ENCODE data around the gene UCHL3.
A peak's percentile ranks its signal among the peaks of the same experiment; 100 is the strongest.
"Not testable (repeated sequence)": the region's sequence is repeated elsewhere in the genome, so short reads cannot be mapped to it uniquely, and the experiment has no call there.

UCHL3 gene

DNA sequence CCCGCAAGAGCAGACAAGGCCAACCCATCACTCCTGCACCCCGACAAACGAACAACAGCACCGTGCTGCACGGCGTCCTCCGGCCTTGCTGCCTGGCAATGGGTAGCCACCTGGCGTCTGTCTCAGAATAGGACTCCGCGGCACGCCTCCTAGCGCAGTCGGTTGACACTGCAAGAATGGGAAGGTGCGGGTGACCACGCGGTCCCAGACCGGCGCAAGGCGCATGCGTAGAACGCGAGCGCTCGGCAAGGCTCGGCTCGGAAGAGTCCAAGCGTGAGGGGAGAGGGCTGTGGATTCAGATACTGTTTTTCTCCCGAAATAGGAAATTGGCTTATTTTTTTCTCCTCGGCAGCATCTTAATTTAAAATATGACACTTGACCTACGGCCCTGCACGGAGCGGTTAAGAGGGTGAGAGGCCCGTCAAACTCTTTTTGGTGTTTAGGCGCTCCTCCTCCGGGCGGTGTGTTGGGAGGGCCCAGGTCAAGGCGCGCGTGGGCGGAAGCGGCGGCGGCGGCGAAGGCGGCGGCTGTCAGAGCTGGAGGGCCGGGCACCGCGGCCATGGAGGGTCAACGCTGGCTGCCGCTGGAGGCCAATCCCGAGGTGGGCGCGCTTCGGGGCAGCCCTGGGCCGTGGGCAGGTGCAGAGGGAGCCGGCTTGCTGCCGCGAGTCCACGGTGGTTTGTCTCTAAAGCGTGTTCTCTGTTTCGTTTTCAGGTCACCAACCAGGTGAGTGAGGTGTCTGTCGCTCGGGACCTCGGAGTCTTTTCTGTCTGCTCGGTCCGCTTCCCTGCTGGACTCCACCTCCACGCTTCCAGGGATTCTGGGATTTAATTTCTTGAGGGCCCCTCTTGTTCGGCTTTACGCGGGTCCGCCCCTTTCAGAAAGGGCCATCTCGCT lies at the start of gene UCHL3:
Gene UCHL3 (plus strand): TSS at position 530 of the 897 bp plus-strand sequence. CDS start 30 bp downstream, at position 560.
- DNase-seq, result peak; percentile 78

DNA sequence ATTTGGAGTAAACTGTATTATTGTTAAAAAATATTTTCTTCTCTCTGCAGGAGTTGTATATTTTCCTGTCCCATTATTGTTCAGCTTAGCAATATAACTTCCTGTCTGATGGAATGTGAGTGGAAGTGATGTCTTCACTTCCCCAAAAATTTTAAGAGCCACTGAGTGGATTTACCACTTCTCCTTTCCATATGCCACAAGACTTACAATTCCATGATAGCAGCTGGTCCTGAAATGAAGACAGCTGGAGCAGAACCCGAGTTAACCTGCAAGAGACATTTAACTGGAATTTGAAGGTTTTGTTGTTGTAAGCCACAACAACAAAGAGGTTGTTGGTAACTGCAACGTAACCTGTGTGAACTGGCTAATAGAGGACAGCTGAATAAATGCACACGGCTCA lies 44.3 kb upstream of the UCHL3 start:
- DNase-seq, result no peak

DNA sequence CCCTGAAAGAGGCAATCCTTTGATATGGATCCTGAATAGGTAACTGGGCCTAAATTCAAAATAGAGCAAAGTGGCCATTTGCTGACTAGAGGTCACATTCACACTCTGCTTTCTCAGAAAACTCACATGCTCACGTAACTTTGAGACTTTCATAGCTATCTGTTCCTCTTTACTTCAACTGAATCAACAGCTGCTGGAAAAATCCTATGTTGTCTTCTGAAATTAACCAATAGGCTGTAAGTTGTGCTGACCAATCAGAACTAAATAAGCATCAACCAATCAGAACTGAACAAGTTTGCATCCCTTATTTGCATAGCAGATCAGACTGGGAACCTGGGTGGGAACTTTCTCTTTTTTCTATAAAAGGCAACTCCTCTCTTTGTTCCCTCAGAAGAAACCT lies 43.6 kb upstream of the UCHL3 start:
- no peak for DNase-seq

DNA sequence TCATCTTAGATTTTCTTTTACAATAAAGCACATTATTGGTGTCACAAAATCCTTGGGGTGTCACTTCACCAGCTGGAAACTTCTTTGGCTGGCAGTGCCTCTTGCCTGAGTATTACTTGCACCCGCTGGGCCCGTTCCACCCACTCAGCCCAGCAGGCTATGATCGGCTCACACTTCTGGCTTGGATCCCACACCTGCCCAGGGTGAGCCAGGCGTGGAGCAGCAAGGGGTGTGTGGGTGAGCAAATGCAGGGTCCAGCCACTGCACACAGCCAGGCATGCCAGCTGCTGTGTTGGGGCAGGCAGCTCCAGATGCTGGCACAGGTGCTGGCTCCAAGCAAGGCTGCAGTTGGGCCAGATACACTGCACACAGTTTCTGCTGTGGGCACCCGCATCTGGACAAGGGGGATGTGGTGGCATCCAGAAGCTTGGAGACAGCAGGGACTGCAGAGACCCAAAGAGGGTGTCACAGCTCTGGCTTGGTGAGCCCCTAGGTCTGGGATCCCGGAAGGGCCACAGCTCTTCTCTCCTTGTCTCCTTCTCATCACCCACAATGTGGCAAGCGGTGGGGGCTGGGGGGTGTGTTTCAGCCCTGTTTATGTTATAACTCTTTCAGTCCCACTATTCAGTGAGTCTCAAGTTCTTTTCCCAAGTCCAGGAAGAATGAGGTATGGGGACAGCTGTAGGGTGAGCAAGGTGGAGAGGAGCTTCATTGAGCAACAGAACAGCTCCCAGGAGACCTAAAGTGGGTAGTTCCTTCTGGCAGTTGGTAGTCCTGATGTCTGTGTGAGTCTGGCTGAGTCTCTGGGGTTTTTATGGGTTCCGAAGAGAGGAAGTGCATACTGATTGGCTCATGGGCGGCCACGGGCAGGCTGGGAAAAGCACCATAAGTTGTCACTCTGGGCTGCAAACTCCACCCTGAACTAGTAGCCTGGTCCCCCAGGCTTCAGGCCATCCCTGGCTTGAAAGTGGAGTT lies 42.3 kb upstream of the UCHL3 start:
- peak; percentile 33 for DNase-seq

DNA sequence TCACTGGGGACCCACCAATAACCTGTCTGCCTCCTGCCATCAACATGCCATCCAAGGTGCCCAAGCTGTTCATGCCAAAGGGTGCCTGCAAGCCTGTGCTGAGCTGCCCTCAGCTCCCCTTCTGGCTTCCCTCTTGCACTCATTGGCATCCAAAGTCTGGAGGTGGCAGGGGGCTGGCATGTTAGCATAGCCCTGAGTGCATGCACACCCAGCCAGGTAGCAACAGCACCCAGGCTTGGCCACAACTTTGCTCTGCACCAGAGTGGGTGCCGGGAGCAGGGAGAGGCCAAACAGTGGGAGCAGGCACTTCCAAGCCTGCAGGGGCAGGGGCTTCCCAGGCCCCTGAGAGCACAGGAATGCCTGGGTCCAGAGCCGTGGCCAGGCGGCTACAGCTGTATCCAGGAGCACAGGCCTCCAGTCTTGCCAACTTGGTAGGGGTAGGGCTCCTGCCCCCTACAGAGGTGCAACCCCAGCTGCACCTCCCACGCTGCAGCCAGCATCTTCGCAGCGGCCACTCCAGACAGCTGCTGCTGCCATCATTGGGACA lies 41.5 kb upstream of the UCHL3 start:
- DNase-seq, result no peak

DNA sequence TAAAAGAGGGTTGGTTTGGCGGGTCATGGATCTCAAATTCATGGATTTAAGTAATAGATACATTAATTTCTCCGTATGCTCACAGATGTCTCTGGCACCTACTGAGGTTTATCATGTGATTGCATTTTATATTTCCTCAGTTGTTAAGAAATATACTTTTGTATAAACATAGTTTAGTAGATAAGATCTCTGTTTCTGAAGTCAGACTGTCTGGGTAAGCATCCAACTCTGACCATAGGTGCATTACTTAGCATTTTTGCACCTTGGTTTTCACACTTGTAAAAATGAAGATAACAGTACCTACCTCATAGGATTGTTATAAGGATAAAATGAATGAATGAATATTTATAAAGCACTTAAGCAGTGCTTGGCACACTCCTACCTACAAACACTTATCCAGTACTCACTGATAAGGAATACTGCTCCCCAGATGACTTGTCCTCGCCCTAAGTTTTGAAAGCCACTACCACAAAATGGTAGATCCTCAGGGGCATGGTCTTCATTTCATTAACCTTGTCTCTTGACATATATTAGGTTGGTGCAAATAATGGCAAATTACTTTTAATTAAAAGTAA lies 38.5 kb upstream of the UCHL3 start:
- DNase-seq, result no peak

DNA sequence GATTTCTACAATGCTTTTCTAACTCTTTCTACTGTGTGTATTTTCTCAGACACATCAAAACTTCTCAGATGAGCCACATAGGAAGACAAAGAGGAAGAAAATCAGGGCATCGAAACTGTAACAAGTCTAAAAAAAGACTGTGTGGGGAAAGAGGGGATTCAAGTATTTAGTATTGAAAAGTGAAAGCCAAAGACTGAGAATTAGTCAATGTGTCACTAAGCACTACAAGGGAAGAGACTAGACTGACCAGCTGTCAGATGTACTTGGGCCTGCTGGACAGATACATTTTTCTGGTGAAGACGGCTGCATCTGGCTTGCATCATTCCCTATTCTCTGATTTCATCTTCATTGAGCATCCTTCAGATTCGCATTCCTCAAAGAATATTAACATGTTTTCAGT lies 37.3 kb upstream of the UCHL3 start:
- DNase-seq, result no peak

DNA sequence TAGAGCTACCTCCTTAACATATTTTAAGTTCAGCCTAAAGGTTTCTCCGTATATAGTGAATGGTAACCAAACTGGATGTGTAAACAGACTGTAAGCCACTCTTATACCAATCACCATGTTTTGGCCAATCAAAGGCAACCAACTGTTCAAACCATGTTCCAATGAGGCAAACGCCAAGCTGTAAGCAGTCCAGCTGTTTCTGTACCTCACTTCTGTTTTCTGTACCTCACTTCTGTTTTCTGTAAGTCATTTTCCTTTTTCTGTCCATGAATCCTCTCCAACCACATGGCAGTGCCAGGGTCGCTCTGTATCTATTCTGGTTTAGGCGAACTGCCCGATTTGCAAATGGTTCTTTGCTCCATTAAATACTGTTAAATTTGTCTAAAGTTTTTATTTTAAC lies 36.3 kb upstream of the UCHL3 start:
- DNase-seq, result no peak

DNA sequence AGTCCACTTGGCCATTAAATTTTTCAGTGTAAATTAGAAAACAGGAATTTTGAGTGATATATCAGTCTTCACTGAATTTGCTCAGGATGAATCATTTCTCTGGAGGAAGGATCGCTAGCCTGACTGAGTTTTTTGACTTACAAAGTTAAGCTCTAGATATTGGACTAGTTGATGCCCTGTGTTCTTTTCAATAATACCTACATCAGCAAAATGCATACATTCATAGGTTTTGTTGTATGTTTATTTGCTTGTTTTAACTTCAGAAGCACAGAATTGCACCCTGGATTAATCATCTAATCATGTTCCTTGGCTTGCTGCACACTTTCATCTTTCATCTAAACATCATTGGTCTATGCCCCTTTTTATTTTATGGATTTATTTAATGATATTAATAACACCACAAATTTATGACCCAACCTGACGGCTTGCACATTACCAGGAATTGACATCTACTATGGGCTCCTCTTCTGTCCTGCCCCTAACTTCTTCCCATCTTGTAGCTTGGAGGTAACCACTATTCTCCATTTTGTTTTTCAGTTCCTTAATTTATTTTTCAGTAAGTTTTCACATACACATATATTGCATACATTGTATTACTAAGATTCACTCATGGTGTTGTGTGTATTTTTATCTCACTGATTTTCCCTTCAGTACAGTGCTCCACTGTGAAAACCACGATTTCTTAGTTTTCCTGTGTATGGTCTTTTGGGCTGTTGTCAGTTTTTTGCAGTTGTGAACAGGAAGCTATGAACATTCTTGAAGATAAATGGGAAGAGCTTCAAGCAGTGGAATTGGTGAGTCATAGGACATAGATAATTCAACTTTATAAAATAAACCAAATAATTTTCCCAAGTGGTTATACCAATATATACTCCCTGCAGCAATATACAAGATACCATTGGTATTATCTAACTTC lies 35.3 kb upstream of the UCHL3 start:
- DNase-seq, result no peak

DNA sequence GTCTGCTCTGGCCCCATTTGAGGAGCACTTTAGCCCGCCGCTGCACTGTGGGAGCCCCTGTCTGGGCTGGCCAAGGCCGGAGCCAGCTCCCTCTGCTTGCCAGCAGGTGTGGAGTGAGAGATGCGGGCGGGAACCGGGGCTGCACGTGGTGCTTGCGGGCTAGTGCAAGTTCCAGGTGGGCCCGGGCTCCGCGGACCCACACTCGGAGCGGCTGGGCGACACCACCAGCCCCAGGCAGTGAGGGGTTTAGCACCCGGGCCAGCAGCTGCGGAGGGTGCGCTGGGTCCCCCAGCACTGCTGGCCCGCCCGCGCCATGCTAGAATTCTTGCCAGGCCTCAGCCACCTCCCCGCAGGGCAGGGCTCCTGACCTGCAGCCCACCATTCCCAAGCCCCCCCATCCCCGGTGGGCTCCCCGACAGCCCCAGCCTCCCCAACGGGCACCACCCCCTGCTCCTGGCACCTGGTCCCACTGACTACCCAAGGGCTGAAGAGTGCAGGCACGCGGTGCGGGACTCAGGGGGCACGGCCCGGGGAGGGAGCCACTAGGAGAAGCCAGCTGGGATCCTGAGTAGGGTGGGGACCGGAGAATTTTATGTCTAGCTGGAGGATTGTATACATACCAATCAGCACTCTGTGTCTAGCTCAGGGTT lies 31.0 kb upstream of the UCHL3 start:
- no peak for DNase-seq

DNA sequence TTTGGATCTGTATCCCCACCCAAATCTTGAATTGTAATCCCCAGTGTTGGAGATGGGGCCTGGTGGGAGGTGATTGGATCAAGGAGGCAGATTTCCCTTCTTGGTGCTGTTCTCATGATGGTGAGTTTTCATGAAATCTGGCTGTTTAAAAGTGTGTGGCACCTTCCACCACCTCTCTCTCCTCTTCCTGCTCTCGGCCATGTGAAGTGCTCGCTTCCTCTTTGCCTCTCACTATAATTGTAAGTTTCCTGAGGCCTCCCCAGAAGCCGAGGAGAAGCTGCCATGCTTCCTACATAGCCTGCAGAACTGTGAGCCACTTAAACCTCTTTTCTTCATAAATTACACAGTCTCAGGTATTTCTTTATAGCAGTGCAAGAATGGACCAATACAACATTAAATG lies 27.6 kb upstream of the UCHL3 start:
- no peak for DNase-seq

DNA sequence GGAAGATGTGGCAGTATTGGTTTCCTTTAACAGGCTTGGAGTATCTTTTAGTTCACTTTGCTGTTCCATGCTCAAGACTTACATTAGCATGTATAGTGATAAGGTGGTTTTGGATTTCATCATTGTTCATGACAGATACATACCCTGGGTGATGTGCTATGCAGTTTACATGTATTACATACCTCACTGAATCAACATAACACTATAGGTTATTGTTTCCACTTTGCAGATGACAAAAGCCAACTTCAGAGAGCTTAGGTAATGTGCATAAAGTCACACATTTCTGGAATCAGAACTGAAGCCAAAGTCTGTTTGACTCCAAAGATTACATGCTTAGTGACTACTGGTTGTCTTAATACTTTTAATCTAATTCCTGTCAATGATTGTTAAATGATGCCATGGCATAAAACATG lies 19.0 kb upstream of the UCHL3 start:
- no peak for DNase-seq

DNA sequence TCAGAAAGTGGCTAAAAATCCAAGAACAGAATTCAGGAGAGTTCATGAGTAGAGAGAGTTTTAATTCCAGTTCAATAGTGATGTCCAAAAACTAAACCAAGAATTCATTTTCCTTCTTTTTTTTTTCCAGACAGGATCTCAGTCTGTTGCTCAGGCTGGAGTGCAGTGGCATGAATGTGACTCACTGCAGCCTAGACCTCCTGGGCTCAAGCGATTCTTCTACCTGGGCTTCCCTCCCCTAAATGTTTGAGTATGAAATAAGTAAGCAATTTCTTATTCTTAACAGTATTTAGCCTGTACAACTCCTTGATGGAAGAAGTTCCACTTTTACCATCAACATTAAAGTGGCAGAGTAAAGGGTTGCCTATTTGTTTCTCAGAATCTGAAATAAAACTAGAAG lies 15.7 kb upstream of the UCHL3 start:
- DNase-seq, result no peak

DNA sequence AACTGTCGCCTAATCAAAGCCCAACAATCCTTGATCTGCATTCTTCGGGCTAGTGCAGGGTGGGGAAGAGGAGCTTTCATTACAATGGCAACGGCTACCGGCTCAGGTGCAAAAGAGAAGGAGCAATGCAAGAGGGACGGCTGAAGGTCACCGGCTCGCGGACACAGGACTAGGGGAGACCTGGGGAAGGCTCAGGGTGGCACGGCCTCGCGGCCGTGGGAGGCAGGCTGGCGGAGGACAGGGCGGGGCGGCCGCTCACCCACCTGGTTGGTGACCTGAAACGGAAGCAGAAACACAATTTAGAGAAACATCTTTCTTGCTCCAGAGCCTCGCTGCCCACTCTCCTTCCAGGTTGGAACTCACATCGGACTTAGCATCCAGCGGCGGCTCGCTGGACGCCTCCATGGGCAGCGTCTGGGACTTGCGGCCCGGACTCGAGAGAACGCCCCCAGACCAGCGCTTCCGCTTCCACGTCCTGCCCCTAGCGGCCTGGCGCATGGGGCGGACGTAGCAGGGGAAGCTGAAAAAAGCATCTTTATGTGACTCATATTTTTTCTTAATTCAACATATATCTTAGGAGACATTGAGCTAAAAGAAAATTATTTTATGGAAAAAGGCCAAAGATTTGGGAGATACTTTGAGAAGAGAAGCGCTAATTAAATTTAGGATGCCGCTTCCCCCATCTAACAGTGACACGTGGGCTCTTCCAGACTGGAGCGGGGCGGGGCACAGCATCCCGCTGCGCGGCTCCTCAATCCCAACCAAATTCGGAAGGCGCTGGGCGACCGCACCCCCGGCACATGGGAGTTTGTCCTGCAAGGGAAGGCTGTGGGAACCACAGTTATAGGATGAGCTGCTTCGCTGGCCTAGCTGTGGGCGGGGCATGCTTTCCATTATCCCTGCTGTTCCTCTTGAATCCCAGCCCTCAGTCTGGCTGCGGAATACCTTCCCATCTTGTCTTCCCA lies 11.9 kb upstream of the UCHL3 start, which contains the start of gene COMMD6:
Gene COMMD6 (minus strand): TSS at position 441 of the 965 bp plus-strand sequence. CDS start 36 bp downstream, at position 405.
- peak; percentile 79 for DNase-seq

DNA sequence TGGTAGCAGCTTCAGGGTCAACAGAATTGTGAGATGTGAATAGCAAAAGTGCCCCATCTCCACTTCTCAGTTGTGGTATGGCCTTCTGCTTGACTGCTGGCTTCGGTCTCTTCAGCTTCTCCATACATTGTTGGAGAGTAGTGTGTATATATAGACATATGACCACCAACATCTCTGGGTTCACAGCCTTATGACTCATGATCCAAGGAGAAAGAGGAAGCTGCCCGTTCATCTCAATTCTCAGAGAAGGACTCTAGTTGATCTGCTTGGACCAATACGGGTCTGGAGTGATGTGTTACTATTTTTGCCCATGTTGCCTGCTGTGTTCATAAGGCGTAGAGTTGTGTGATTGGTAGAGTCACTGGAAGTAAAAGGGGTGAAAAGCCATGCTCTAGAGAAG lies 8.3 kb upstream of the UCHL3 start:
- no peak for DNase-seq

DNA sequence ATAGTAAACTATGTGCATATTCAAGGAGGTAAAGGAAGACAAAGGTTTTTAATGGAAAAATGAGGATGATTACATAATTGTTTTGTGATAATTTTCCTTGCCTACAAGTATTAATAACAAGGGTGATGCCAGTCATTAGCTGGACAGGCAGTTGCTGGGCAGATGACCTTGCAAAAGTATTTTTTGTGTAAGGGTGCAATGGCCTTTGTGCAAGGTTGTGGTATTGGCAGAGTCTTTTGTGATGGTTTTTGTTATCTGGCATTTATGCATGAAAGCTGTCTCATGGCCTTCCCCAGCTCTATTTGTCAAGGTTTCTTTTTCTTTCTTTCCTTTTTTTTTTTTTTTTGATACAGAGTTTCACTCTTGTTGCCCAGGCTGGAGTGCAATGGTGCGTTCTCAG lies 7.6 kb upstream of the UCHL3 start:
- no peak for DNase-seq

DNA sequence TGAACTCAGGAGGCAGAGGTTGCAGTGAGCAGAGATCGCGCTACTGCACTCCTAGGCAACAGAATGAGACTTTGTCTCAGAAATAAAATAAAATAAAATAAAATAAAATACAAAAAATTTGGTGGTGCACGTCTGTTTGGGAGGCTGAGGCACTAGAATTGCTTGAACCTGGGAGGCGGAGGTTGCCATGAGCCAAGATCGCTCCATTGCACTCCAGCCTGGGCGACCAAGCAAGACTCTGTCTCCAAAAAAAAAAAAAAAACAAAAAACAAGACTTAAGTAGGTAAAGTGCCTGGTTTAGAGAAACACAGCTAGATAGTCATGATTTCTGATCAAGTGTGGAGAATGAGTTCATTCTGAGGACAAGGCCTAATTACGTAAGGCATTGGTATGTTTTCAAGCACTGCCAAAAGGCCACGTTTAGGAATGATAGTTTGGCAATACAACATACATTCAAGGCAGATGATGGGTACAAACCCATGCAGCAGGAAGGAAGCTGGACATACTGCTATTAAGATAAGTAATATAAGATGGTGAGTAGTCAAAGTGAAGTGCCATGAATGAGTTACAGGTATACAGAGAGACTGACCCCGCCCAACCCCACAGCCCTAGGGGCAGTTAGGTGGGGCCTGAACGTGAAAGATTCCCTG lies 4.8 kb upstream of the UCHL3 start:
- DNase-seq, result no peak

DNA sequence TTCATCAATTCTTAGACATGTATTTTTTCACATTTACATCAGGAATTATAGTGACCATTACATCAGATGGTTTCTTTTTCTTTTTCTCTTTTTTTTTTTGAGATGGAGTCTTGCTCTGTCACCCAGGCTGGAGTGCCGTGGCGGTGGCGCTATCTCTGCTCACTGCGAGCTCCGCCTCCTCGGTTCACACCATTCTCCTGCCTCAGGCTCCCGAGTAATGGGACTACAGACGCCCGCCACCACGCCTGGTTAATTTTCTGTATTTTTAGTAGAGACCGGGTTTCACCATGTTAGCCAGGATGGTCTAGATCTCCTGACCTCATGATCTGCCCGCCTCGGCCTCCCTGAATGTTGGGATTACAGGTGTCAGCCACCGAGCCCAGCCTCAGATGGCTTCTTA lies 4.2 kb upstream of the UCHL3 start:
- DNase-seq, result not testable (repeated sequence)

DNA sequence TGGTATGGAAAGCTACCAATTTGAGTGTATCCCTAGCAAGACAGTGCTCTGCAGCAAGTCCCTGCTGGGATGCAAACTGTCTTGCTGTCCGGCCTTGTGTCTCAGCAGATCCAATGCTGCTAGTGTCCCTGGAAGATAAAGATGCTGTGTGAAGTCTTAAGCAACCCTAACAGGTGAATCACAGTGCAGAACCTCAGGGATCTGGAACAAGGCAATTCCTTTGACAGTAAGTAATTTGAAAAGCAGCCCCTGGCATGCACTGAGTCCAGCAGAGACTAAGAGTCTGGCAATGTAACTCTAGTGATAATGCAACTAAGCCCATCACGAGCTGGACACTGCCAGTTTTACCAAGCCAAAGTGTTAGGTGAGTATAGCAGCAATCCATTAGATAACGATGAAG lies 1.7 kb upstream of the UCHL3 start:
- no peak for DNase-seq

Data from NCI-H1105 treated with DMSO at 0.1 percent for 48 hours (cell line).